ENCODE results near the gene LMNTD2.
A peak's percentile ranks its signal among the peaks of the same experiment; 100 is the strongest.
"Not testable (repeated sequence)": the region's sequence is repeated elsewhere in the genome, so short reads cannot be mapped to it uniquely, and the experiment has no call there.

The LMNTD2 gene

DNA sequence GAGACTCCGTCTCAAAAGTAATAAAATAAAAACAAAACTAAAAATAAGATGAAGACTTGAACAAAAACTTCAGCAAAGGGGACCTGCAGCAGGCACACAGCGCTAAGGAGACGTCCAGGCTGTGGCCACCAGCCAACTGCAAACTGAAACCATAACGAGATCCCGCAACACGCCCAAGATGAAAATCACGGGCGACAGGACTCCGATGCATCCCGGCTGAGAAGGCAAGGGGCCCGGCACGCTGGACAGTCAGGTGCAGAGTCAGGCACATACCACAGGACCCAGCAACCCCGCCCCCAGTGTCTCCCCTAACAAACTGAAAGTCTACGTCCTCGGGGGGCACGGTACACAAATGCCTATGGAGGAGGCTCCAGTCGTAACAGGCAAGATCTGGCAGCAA is 34.3 kb downstream of the LMNTD2 start:
- Histone ChIP-seq H3K9me3 (no peaks in the 10 kb centered on the region), H3K27me3 (no peaks in the 10 kb centered on the region), H3K4me3 (ENCODE audit: low read depth, low read length) (no peak overlapping the region), H3K36me3 (no peaks in the 10 kb centered on the region), H3K4me1 (no peaks in the 10 kb centered on the region)
- TF ChIP-seq, protein P1, sequence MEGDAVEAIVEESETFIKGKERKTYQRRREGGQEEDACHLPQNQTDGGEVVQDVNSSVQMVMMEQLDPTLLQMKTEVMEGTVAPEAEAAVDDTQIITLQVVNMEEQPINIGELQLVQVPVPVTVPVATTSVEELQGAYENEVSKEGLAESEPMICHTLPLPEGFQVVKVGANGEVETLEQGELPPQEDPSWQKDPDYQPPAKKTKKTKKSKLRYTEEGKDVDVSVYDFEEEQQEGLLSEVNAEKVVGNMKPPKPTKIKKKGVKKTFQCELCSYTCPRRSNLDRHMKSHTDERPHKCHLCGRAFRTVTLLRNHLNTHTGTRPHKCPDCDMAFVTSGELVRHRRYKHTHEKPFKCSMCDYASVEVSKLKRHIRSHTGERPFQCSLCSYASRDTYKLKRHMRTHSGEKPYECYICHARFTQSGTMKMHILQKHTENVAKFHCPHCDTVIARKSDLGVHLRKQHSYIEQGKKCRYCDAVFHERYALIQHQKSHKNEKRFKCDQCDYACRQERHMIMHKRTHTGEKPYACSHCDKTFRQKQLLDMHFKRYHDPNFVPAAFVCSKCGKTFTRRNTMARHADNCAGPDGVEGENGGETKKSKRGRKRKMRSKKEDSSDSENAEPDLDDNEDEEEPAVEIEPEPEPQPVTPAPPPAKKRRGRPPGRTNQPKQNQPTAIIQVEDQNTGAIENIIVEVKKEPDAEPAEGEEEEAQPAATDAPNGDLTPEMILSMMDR (IDR thresholded peaks at IDR 0.05; ENCODE audit: low read depth, low read length): no peak
- DNase-seq: no peak

DNA sequence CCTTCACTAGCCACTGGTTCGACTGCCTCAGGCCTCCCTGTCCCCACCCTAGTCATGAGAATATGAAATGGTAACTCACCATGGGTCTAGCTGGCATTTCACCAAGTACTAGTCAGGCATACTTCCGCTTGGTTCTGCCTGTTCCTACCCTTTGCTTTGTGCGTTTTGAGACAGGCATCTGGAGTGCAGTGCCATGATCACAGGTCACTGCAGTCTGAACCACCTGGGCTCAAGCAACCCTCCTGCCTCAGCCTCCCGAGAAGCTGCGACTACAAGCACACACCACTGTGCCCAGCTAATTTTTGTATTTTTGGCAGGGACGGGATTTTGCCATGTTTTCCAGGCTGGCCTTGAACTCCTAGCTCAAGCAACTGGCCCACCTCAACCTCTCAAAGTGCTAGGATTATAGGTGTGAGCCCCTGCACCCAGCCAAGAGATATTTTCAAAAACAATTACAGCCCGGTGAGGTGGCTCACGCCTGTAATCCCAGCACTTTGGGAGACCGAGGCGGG is 39.3 kb downstream of the LMNTD2 start:
- TF ChIP-seq, protein P1 (IDR thresholded peaks at IDR 0.05; ENCODE audit: low read depth, low read length): no peak
- Histone ChIP-seq H3K4me3 (ENCODE audit: low read depth, low read length) (no peak overlapping the region), H3K9me3 (no peaks in the 10 kb centered on the region; the same call in 1 of the 2 replicates), H3K4me1 (no peaks in the 10 kb centered on the region), H3K27me3 (no peaks in the 10 kb centered on the region), H3K36me3 (no peaks in the 10 kb centered on the region)
- no peak for DNase-seq

DNA sequence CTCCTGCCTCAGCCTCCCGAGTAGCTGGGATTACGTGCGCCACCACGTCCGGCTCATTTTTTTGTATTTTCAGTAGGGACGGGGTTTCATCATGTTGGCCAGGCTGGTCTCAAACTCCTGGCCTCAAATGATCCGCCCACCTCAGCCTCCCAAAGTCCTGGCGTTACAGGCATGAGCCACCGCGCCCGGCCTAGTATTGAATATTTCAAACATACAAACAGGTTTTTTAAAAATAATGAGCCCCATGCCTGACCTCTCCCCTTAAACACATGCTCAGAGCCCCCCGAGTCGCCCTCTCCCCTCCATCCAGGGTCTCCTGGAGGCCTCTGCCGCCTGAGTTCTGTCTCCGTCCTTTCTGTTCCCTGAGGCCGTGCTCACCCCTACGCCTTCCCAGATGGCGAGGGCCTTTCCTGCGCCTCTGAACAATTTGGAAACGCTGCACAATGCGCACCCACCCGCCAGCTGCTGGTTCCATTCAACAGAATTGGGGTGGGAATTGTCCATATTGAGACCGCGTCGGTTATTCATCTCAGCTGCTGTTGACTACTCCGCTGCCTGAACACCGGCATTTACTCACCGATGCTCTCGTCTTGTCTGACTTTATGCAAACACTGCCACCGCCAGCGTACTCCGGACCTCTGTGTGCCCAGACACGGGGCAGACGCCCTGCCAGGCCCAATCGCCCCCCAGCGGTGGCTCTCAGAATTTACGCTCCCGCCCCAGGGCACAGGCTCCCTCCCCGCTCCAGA is 39.9 kb downstream of the LMNTD2 start:
- Histone ChIP-seq H3K4me3 (ENCODE audit: low read depth, low read length) (no peak overlapping the region), H3K36me3 (no peaks in the 10 kb centered on the region), H3K4me1 (no peaks in the 10 kb centered on the region), H3K27me3 (no peaks in the 10 kb centered on the region), H3K9me3 (no peaks in the 10 kb centered on the region; the same call in 1 of the 2 replicates)
- TF ChIP-seq, protein P1 (IDR thresholded peaks at IDR 0.05; ENCODE audit: low read depth, low read length): no peak
- no peak for DNase-seq

DNA sequence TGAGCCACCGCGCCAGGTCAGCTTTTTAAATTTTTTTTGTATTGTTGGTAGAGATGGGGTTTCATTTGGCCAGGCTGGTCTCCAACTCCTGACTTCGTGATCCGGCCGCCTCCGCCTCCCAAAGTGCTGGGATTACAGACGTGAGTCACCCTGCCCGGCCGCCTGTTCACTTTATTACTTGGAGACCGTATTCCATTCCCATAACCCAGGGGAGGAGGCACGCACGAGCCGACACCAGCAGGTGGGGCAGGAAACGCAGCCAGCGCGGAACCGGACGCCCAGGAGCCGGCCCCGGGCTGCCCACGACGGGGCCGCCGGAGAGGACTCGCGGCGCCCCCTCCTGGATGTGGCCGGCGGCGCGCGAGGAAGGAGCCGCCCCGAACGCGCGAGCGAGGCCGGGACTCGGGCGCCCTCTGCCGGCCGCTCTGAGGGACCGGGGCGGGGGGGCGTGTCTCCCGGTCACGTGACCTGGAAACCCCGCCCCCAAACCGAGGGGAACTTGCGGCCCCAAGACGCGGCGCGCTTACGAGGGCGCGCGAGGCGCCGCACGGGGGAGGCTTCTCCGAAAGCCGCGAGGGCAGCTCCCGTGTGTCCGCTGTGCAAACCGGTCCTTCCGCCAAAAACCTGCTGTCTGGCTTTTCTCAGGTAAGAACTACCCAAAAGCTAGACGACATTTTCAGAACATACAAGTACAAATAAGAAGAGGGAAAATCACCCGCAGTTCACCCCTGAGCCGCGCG is 41.9 kb downstream of the LMNTD2 start:
- TF ChIP-seq, protein P1 (IDR thresholded peaks at IDR 0.05; ENCODE audit: low read depth, low read length): peak; percentile 49
- Histone ChIP-seq H3K9me3 (no peaks in the 10 kb centered on the region; the same call in 1 of the 2 replicates), H3K4me3 (ENCODE audit: low read depth, low read length) (no peak overlapping the region), H3K36me3 (no peaks in the 10 kb centered on the region), H3K4me1 (no peaks in the 10 kb centered on the region), H3K27me3 (no peaks in the 10 kb centered on the region)
- peak; percentile 76 for DNase-seq

DNA sequence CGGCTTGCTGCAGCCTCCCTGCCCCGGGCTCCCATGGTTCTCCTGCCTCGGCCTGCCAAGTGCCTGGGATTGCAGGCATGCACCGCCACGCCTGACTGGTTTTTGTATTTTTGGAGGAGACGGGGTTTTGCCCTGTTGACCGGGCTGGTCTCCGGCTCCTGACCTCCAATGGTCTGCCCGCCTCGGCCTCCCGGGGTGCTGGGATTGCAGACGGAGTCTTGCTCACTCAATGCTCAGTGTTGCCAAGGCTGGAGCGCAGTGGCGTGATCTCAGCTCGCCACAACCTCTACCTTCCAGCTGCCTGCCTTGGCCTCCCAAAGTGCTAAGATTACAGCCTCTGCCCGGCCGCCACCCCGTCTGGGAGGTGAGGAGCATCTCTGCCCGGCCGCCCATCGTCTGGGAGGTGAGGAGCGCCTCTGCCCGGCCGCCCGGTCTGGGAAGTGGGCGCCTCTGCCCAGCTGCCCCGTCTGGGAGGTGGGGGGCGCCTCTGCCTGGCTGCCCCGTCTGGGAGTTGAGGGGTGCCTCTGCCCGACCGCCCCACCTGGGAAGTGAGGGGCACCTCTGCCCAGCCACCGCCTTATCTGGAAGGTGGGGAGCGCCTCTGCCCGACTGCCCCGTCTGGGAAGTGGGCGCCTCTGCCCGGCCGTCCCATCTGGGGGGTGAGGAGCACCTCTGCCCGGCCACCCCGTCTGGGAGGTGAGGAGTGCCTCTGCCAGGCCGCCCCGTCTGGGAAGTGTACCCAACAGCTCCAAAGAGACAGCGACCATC is 43.4 kb downstream of the LMNTD2 start:
- not testable (repeated sequence) for H3K9me3 ChIP-seq; DNase-seq; H3K4me3 ChIP-seq (ENCODE audit: low read depth, low read length); H3K4me1 ChIP-seq; H3K36me3 ChIP-seq; H3K27me3 ChIP-seq

DNA sequence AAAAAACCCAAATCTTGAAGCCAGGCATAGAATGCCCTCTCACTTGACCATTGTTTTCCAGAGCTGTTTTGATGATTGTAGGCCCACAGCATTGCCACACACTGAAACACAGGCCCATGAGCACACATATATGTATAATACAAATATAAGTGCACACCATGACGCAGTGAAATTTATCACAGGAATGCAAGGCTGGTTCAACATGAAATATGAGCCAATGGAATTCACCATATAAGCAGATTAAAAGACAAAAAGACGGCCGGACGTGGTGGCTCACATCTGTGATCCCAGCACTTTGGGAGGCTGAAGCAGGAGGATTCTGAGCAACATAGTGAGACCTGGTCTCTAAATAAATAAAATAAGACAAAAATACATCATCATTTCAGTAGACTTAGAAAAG is 44.1 kb downstream of the LMNTD2 start:
- Histone ChIP-seq H3K9me3 (no peaks in the 10 kb centered on the region; the same call in 1 of the 2 replicates), H3K36me3 (no peaks in the 10 kb centered on the region), H3K27me3 (no peaks in the 10 kb centered on the region), H3K4me3 (ENCODE audit: low read depth, low read length) (no peak overlapping the region), H3K4me1 (no peaks in the 10 kb centered on the region)
- no peak for DNase-seq
- TF ChIP-seq, protein P1 (IDR thresholded peaks at IDR 0.05; ENCODE audit: low read depth, low read length): no peak

Measured in BE2C (cell line).